Activated gamma-delta T cell treated with anti-CD3 and anti-CD28 coated beads, Interleukin-2, amount 50 U/mL, for 16 hours (primary cell): ENCODE results near the gene JADE2.

ENCODE experiments used
- DNase-seq: peaks from one replicate; pipeline ENCODE4 v3.0.0-alpha.2; 2020; ENCODE audit warnings: low read depth

The JADE2 gene

DNA sequence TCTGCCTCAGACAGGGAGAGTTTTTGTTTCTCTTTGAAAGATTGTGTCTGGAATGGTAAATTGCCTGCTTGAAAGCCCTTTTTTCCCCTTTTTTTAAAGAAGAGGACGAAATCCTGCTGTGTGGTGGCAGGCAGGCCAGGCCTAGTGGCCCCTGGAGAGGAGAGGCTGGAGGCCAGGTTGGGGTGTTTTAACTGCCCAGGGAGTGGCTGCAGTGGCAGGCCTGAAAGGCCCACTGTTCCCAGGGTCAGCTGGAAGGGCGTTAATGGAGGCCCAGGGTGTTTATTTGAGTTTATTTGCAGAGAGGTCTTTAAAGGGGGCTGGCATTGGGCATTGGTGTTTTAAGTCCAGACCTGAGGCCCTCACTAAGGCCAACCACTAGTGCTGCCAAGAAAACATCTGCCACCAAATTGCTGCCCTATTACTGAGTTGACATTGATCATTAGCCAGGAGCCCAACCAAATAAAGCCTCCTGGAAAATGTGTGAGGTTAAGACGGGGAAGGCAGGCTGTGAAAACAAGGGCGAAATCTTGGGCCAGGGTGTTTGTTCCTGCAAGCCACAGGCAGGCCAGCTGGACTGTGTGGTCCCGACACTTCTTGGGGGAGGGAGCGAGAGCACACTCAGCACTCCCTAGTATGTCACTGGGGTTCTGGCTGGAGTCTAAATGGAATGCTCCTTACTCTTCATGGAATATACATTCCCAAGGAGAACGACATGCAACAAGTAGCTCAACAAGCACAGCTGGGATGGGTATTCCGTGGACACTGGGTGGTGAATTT is 5.0 kb downstream of the JADE2 start:
- no peak for DNase-seq

DNA sequence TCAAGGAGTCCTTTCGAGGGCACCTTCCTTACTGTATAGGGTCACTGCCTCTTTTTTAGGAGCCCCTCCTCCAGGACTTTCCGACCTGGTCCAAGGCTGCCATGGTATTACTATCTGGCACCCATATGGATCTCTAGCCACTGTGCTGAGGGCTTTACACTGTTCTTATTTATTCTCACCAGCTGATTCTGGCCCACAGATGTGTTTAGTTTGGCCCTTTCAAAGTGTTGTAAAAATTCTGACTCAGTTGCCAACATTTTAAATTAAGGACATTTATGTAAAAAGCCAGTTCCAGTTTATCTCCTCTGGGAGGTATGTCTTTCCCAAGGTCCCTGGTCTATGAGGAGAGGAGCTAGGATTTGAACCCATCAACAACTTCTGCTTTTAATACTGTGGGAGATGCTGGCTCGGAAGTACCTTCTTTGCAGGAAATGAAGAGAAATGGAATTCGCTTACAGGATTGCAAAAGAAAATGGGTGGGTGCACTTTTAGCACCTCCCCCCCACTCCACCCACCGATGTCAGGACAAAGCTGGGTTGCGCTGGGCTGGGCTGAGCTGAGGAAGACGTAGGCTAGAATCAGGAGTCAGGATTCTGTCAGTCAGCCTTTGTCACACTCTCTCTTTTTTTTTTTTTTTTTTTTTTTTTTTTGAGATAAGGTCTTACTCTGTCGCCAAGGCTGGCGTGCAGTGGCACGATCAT is 7.8 kb downstream of the JADE2 start:
- DNase-seq, result no peak

DNA sequence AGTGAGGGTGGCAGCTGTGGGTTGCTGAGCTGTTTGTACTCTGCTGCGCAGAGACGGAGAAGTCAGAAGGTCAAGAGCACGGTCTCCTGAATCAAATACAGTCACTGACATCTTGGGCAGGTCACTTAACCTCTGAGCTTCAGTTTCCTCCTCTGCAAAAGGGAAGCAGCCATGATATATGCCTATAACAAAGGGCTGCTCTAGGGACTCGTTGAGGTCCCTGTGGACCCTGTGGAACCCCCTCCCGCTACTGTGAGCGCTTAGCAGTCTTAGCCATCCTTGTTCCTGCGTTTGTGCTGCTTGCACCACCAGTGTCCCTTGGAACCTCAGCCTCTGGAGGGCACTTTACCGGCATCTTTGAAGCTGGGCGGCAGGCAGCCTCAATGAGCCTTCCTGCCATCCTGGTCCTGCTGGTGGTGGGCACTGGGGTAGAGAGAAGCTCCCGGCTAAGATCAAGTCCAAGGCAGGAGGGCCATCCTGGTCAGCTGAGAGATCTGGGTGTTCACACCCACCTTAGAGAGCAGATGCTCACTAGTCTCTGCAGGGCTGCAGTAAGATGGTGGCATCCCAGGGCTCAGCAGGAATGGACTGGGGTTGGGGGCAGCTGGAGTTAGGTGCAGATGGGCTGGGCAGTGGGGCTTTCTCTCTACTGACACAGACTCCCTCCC is 8.7 kb downstream of the JADE2 start:
- no peak for DNase-seq

DNA sequence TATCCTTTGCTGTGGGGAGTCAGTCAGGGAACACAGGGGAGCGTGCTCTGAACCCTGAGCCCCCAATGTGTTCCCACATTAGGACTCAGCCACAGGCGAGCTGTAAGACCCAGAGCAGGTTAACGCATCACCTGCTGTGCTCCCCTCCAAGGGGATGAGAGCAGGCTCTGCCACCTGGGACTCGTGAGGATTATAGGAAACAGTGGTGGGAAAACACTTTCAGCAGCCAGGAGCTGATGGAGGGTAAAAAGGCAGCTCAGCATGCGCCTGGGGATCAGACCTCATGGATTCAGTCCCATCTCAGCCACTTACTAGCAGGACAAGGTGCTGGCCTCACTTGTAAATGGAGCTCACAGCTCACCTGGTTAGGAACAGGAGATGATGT is 9.2 kb downstream of the JADE2 start:
- DNase-seq, result no peak

DNA sequence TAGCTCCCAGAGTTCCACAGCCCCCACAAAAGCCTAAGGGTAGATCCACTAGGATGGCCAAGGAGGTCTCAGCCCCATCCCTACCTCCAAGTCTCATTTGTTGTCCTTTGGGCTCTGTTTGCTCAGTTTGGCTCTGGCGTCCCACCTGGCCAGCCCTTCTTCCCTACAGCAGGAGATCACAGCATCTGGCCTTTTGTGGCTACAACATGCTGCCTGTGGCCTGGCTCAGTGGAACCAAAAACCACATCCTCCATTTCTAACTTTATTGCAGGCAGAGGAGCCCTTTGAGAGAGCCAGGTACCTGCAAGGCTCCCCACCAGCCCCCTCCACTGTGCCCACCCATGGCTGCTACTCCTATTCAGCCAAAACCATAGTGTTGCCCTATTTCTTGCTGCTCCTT is 11.4 kb downstream of the JADE2 start:
- no peak for DNase-seq

DNA sequence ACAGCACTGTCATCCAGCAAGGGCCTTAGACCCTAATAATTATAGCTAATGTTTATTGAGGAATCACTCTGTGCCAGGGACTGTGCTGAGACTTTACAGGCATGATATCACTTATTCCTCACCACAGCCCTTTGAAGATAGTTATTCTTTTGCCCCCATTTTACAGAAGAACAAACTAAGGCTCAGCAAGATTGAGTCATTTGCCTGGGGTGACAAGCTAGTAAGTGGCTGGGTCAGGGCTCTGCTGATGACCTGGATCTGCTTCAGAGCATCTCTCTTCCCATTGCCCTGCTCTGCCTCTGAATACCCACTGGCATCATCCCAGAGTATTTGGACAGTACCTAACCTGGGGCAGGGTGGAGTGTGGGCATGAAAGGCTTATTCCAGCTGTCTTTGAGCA is 11.8 kb downstream of the JADE2 start:
- no peak for DNase-seq

DNA sequence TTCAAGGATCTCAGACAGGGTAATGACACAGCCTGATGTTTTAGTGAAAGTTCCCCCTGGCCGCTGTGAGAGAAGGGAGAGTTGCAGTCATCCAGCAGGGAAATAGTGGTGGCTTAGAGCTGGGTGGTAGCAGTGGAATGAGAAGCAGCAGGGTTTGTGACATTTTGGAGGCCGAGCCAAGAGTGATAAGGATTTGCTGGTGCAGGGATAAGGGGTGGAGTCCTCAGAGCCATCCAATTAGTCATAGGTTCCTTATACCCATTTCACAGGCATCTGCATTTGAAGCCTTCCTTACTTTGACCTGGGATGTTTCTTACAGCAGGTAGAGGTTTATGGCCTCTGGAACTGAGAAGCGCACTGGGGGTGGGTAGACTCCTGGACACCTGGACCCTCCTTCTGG is 12.8 kb downstream of the JADE2 start:
- no peak for DNase-seq

DNA sequence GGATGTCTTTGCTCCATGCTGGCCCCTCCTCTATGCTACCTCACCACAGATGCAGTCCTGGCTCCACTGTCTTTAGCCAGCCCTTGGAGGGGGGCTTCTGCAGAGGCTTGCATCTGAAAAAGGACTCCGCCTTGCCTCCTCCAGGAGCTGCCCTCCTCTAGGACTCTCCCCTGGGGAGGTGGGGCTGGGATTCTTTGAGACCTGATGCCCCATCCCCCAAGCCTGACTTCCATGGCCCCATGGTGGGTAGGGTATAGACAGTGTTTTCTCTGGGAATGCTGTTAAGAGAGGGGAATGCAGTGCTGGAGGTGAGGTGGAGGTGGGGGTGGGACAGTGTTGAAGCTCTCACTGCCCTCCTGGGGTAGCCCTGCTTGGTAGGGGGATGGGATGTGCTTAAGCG is 14.3 kb downstream of the JADE2 start:
- DNase-seq, result no peak

DNA sequence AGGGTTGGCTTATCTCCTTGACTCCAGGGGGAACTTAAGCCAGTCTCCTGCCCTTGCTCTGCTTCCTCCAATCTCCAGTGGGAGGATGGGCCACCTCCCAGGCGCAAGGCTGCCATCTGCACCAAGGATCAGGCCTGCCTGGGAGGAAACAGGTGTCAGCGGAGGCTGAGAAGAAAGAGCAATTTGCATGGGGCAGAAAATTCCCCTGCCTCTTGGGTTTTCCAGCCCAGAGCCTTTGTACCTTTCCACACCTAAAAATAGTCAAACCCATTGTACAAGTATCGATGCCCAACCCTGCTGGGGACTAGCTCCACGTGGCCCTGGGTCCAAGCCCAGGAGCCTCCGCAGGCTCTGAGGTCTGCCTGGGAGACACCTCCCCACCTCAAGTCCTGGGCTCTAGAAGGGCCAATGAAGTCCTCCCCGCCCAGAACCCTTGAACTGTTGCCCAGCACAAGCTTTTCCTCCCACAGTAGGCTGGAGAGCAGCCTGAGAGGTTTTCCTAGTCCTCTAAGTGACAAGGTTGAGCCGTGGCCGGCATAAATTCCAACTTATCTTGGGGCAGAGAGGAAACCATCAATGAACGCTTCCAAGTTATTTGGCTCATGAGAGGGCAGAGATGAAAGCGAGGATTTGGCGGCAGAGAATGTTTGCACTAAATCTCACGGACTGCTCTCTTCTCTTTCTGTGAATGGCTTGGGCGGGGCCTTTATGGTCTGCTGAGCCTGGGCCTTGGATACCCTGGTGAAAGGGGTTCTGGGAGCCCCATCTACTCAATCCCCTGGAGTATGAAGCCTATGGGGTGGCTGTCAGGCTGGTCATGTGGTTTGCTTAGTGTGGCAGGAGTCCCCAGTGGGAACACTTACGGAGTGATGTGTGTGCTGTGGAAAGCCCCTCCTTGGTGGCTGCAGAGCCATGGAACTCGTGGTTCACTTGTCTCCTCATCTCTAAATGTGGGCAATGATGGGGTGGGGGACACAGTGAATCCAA is 15.6 kb downstream of the JADE2 start:
- DNase-seq, result no peak

DNA sequence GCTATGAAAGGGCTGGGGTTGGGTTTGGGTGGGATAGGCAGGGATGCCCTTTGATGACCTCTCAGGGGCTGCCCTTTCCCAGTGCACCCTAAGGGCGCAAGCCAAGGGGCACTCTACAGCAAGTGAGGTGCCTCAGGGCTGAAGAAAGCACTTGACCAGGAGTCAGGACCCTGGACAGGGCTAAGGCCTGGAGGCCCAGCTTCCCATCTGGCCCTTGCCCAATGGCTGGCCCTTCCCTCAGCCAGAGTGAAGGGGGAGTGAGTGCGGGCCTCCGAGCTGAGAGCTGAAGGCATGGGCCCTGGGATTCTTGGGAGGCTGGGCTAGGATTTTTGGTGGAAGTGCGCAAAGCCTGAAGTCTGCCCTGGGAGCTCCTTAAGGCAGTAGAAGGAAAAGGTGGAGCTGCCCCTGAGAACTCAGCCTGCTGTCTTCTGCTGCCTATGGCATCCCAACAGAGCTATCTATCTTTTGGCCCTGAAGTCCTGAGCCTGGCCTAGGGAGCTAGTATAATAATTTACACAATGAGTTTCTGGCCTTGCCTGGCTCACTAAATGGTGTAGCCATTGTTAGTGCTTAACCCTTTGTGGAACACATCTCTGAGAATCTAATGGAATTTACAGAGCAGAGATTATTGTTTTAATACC is 16.4 kb downstream of the JADE2 start:
- no peak for DNase-seq

DNA sequence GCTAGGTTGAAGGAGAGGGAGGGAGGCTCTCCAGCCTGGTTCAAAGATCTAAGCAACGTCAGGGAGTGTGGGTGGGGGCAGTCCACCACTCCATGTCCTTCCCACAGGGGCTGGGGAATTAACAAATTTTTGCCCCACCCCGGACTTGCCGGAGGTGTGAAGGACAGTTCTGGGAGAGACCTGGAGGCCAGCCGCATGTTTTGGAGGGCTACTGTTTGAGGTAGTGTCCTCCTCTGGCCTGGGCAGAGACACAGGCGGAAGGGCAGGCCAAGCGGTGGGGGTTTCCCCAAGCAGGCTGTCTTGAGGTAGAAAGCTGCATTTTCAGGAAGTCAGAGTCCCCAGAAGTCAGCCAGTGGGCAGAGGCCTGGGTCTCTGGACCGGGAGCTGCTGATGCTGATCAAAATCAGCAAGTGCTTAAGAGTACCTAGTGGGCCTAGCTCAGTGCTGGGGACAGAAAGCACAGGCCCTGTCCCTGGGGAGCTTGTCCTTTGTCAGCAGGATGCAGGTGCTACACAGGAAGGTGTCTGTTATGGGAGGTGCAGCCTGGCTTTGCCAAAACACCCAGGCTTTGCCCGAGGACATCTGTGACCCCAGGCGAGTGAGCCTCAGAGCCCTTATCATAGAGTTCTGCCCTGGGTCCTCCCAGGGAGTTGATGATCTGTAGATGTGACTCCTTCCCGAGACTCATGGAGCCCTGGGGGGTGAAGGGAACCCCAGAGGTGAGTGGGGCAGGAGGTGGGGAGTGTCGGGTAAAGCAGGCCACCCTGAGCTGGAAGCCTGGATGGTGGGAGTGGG is 18.5 kb downstream of the JADE2 start:
- peak; percentile 20 for DNase-seq

DNA sequence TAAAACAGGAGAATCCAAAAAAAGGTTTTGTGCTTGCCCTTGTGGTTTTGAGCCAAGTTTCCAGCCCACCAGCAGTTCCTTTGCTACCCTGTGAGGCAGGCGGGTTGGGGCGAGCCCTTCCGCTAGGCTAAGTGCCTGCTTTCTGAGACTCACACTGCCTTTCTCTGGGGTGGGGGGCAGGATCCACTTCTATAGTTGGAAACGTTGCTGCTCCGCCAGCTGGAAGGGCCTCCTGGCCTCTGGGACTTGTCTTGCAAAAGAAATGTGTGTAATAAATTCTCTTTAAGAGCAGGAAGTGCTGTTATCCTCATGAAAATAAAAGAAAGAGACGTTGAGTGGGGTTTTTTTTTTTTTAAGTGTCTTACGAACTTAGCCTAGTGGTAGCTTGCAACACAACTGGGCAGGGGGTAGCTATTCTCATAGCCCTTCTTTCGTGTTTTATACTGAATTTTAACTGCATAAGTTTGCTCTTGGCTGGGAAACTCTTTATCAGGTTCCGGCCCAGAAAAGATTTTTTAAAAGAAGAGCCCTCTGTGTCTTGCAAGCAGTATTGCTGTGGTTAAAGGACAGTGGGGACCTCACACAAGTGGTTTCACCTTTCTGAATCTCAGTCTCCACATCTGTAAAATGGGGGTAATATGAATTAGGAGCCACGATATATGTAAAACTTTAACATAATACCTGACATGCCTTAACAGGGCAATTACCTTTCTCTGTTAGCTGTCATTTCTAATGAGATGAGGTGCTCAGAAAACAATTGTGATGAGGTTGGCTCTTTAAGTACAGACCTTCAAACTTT is 19.8 kb downstream of the JADE2 start:
- DNase-seq, result no peak

DNA sequence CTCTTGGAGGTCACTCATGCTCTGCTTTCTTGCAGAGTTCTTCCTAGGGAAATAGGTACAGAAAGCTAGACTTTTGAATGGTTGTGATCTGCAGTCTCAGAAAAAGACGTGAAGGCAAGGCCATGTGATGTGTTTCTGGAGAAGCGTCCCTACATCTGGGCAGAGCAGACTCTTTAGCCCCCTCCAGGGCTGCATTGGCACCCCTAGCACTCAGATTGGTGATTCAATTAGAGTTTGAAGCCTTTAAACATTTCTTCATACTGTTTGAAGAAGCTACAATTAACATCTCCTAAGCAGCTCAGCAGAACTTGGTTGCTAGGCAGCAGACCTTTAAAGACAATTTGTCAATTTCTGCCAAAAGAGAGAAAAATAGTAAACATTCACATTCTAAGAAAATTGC is 21.6 kb downstream of the JADE2 start:
- no peak for DNase-seq

DNA sequence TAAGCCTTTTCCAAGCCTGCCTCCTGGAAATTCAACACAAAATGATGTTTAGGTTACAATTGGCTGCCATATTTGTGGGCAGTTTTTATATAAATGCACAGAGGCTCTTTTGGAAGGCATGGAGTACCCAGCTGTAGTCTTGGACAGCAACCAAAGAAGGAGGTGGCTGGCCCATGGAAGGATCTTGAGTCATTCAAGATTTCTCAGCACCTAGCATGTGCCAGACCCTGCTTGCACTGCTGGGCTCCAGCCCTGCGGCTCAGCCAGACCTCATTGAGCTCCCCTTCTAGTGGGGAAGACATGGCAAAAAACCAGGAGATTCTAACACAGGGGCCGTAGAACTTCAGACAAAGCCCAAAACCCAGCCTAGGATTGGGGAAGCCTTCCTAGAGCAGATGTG is 22.1 kb downstream of the JADE2 start:
- DNase-seq, result no peak

DNA sequence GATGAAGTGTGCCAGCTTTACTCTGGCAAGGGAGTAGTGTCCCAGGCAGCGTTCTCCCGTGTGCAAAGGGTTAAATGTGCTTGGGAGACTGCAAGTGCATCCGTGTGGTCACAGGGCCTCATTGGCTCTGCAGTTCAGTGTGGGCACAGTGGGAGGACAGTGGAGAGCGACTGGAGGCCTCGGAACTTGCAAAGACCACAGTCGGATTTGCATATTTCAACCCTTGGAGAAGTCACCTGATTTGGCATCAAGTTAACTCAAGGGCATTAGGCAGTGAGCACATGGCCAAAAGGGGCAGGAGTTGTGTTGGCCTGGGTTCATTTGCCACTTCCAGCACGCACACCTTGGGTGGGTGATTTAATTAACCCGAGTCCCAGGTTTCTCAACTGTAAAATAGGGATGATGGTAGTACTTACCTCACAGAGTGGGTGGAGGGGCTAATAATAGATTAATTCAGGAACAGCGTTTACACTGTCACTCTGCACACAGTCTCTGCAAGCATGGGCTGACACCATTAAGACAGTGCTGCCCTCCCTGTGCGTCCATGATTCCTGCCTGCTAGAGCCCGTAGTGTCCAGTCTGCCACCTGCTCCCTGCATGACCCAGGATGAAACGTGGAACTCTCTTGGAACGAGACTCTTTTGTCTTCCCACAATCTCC is 22.7 kb downstream of the JADE2 start:
- DNase-seq, result no peak

DNA sequence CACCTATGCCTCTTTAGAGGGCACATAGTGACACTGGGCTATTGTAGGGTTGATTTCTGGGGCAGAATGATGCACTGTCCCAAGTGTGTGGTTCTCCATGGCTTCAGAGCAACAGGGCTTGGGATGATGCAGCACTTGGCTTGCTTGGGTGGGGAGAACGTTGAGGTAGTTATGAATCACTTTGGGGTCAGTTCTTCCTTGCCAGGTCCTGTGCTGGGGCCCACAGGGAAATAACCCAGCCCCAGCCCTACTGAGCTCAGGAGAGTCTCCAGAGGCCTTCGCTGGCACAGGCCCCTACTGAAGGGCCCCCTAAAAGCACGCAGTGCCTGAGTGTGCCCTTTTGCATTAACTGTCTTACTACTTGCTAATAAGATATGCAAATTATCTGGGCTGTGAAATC is 24.2 kb downstream of the JADE2 start:
- DNase-seq, result no peak

DNA sequence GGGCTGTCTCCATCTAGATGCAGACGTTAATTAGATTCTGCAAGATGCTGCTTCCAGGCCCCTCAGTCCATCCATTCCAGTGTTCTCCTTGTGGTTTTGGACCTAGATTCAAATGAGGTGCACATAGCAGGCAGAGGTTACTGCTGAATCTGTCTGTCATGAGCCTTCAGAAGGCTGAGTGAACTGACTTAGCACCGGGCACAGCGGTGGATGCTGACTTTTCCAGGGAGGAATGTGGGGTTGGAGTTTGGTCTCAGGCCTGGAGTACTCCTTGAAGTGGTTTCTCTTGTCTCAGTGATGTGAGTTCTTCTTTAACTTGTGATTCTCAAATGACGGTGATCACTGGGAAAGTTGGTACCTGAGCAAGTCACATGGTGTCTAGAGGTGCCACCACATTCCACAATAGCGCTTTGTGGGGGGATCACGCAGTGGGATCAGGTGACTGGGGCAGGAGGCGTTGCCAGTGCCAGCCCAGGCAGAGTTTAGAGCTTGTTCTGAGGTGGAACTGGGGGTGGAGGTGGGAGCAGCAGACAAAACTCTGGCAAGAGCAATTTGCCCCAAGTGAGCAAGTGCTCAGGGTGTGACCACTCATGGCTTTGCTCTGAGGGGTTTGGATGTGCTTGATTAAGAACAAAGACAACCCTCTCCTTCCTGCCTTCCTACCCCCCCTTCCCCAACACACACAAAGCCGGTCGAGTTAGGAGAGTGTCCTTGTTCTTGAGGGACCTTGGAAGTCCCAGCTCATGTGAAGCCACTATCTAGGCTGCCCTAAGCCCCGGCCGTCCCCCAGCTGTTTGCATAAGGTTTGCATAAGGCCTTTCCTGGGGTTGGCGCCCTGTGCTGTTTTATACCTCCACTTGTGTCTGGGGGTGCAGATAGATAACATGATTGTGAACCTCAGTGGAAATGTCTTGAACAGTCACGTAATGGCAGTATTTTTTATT is 25.1 kb downstream of the JADE2 start:
- DNase-seq, result no peak

DNA sequence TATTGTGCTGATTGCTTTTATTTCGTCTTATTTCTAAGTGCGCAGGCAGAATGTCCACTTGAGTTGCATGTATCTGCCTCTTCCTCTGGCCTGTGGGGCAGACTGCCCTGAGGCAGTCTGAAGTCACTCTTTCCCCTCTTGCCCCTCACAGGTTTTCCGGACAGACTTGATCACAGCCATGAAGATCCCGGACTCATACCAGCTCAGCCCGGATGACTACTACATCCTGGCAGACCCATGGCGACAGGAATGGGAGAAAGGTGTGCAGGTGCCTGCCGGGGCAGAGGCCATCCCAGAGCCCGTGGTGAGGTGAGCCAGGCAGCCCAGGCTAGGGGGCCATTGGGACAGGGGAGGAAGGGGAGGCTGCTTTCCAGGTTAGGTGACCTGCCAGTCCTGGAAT is 26.4 kb downstream of the JADE2 start:
- DNase-seq, result no peak
